ENCODE data around the gene PGBD1. TPM values are rescaled to one million over a fixed set of nuclear protein-coding genes. Genes with fewer than 3 reads are reported as not detected.

PGBD1 gene
- total RNA-seq, 1 donor from 2014 or later: 19.2 TPM

- FAIRE-seq (no peak), DNase-seq (ENCODE audit: low spot score in 2 of 2) (no peak)
These were observed 53.1 kb downstream of the PGBD1 start for GRCh38 chr6:28334286-28335039.

GRCh38 chr6:28335040-28335563 is 53.7 kb downstream of the PGBD1 start:
- FAIRE-seq (no peak), DNase-seq (ENCODE audit: low spot score in 2 of 2) (no peak)

GRCh38 chr6:28335564-28336283 is 54.4 kb downstream of the PGBD1 start, which contains the start of gene ZSCAN31:
Gene ZSCAN31 (minus strand): TSS chr6:28336148. CDS start chr6:28329683, 6,465 bp downstream.
- DNase-seq (ENCODE audit: low spot score in 2 of 2) (peak in 1 of 2 donors; percentile 77), FAIRE-seq (peak; percentile 15)

GRCh38 chr6:28336284-28337120 is 55.1 kb downstream of the PGBD1 start:
- DNase-seq (ENCODE audit: low spot score in 2 of 2) (no peak), FAIRE-seq (no peak)

GRCh38 chr6:28337121-28337520 is 55.7 kb downstream of the PGBD1 start:
- no peak for DNase-seq (ENCODE audit: low spot score in 2 of 2)
- no peak for FAIRE-seq

GRCh38 chr6:28340310-28341095 is 59.1 kb downstream of the PGBD1 start:
- no peak for FAIRE-seq
- DNase-seq (ENCODE audit: low spot score in 2 of 2): no peak

GRCh38 chr6:28343898-28344677 is 62.7 kb downstream of the PGBD1 start:
- FAIRE-seq: no peak

GRCh38 chr6:28345201-28345600 is 63.8 kb downstream of the PGBD1 start:
- no peak for FAIRE-seq
- DNase-seq (ENCODE audit: low spot score in 2 of 2): no peak

More at GRCh38 chr6:28343898-28344677, 62.7 kb downstream of the PGBD1 start:
- no peak for DNase-seq (ENCODE audit: low spot score in 2 of 2)

GRCh38 chr6:28347119-28347518 is 65.7 kb downstream of the PGBD1 start:
- no peak for FAIRE-seq
- DNase-seq (ENCODE audit: low spot score in 2 of 2): no peak

GRCh38 chr6:28349344-28349891 is 68.0 kb downstream of the PGBD1 start:
- no peak for FAIRE-seq
- no peak for DNase-seq (ENCODE audit: low spot score in 2 of 2)

GRCh38 chr6:28349892-28350737 is 68.7 kb downstream of the PGBD1 start, which contains the start of gene ZKSCAN3:
Gene ZKSCAN3 (plus strand): TSS chr6:28349947. CDS start chr6:28359587, 9,640 bp downstream.
- DNase-seq (ENCODE audit: low spot score in 2 of 2): peak; percentile 45 to 55
- FAIRE-seq: no peak

GRCh38 chr6:28351087-28351486 is 69.7 kb downstream of the PGBD1 start:
- FAIRE-seq: no peak
- no peak for DNase-seq (ENCODE audit: low spot score in 2 of 2)

GRCh38 chr6:28351493-28351925 is 70.1 kb downstream of the PGBD1 start:
- FAIRE-seq: no peak
- no peak for DNase-seq (ENCODE audit: low spot score in 2 of 2)
